Measurements from ENCODE around the gene IL12RB2.

The IL12RB2 gene

GRCh38 chr1:67346982-67347381 is 39.3 kb downstream of the IL12RB2 start:
- no peak overlapping the region for H3K9ac ChIP-seq (ENCODE audit: low read length)
- no peaks in the 10 kb centered on the region for H3K36me3 ChIP-seq (replicated peaks; ENCODE audit: insufficient read depth, low read length)
- no peak overlapping the region for H2AFZ ChIP-seq (ENCODE audit: low read length)
- no peaks in the 10 kb centered on the region for H3K9me3 ChIP-seq (replicated peaks; ENCODE audit: insufficient read depth, low read length)
- peaks cover 15% of the 10 kb centered on the region for H3K4me1 ChIP-seq (ENCODE audit: low read length)
- DNase-seq = no peak
- no peaks in the 10 kb centered on the region for H3K79me2 ChIP-seq (ENCODE audit: low read length)
- H3F3A ChIP-seq (ENCODE audit: insufficient read depth, low read length) = no peaks in the 10 kb centered on the region
- no peaks in the 10 kb centered on the region for H3K27me3 ChIP-seq (replicated peaks; ENCODE audit: insufficient read depth, low read length)
- no peak overlapping the region for H3K27ac ChIP-seq (ENCODE audit: low read length)
- no peak for TF ChIP-seq EZH2 (optimal IDR thresholded peaks at IDR 0.05; ENCODE audit: low read depth, low read length)
- TF ChIP-seq CTCF (IDR thresholded peaks at IDR 0.05; ENCODE audit: low read length) = no peak
- H4K20me1 ChIP-seq (ENCODE audit: insufficient read depth, low read length) = no peaks in the 10 kb centered on the region
- H3K9me2 ChIP-seq (replicated peaks; ENCODE audit: insufficient read depth, low read length) = no peaks in the 10 kb centered on the region
- H3K4me3 ChIP-seq (ENCODE audit: low read length) = no peak overlapping the region
- no peak overlapping the region for H3K4me2 ChIP-seq (ENCODE audit: low read depth, low read length)

GRCh38 chr1:67347688-67348472 is 40.2 kb downstream of the IL12RB2 start:
- Histone ChIP-seq H3K9me3 (replicated peaks; ENCODE audit: insufficient read depth, low read length) (no peaks in the 10 kb centered on the region), H3K9ac (ENCODE audit: low read length) (no peak overlapping the region), H3K9me2 (replicated peaks; ENCODE audit: insufficient read depth, low read length) (no peaks in the 10 kb centered on the region), H3K27me3 (replicated peaks; ENCODE audit: insufficient read depth, low read length) (no peaks in the 10 kb centered on the region), H3K27ac (ENCODE audit: low read length) (no peak overlapping the region), H3K4me1 (ENCODE audit: low read length) (peaks cover 9% of the 10 kb centered on the region), H2AFZ (ENCODE audit: low read length) (no peak overlapping the region), H3K36me3 (replicated peaks; ENCODE audit: insufficient read depth, low read length) (no peaks in the 10 kb centered on the region), H4K20me1 (ENCODE audit: insufficient read depth, low read length) (no peaks in the 10 kb centered on the region), H3K4me3 (ENCODE audit: low read length) (no peak overlapping the region), H3F3A (ENCODE audit: insufficient read depth, low read length) (no peaks in the 10 kb centered on the region), H3K79me2 (ENCODE audit: low read length) (no peaks in the 10 kb centered on the region), H3K4me2 (ENCODE audit: low read depth, low read length) (no peak overlapping the region)
- DNase-seq = no peak
- no peak for TF ChIP-seq EZH2 (optimal IDR thresholded peaks at IDR 0.05; ENCODE audit: low read depth, low read length)
- TF ChIP-seq CTCF (IDR thresholded peaks at IDR 0.05; ENCODE audit: low read length) = peak; percentile 51

- Histone ChIP-seq H3K4me3 (ENCODE audit: low read length) (no peak overlapping the region), H3K4me2 (ENCODE audit: low read depth, low read length) (no peak overlapping the region), H3K79me2 (ENCODE audit: low read length) (no peaks in the 10 kb centered on the region), H3K9ac (ENCODE audit: low read length) (no peak overlapping the region), H4K20me1 (ENCODE audit: insufficient read depth, low read length) (no peaks in the 10 kb centered on the region), H3K9me3 (replicated peaks; ENCODE audit: insufficient read depth, low read length) (no peaks in the 10 kb centered on the region), H2AFZ (ENCODE audit: low read length) (no peak overlapping the region), H3K9me2 (replicated peaks; ENCODE audit: insufficient read depth, low read length) (no peaks in the 10 kb centered on the region), H3K36me3 (replicated peaks; ENCODE audit: insufficient read depth, low read length) (no peaks in the 10 kb centered on the region), H3K4me1 (ENCODE audit: low read length) (peaks cover 3% of the 10 kb centered on the region), H3F3A (ENCODE audit: insufficient read depth, low read length) (no peaks in the 10 kb centered on the region), H3K27me3 (replicated peaks; ENCODE audit: insufficient read depth, low read length) (no peaks in the 10 kb centered on the region), H3K27ac (ENCODE audit: low read length) (no peak overlapping the region)
- no peak for DNase-seq
- TF ChIP-seq EZH2phosphoT487 (IDR thresholded peaks at IDR 0.05; ENCODE audit: low read length) (no peak), EZH2 (optimal IDR thresholded peaks at IDR 0.05; ENCODE audit: low read depth, low read length) (no peak), CTCF (IDR thresholded peaks at IDR 0.05; ENCODE audit: low read length) (no peak)
These were observed 41.0 kb downstream of the IL12RB2 start for GRCh38 chr1:67348586-67349252.

Measured in MM.1S (cell line).